AG08396 (cell line): ENCODE results near the gene HMCN2.

ENCODE experiments used
- DNase-seq: peaks from one replicate; pipeline ENCODE4 v3.0.0; 2012; ENCODE audit warnings: low spot score, mixed read lengths

HMCN2 gene

DNA sequence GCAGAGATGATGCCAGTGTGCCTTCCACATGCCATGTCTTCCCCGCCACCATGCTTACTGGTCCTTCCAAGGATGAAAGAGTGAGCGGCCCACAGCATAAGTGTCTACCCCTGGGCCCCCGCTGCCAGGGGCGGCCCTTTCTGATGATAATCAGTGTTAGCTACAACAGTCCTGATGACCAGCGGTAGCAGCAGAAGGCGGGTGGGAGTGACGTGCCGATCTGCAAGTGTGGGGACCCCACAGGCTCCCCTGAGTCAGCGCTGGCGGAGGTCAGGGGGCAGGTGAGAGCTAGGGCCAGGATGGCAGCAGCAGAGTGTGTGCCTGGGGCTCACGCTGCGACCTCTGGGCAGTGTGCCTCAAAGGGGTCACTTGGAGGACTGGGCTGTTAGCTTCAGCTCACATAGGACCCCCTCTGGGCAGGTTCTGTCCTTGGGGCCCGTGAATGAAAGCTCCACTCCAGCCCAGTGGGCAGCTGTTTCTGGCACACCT is 80.4 kb downstream of the HMCN2 start:
- no peak for DNase-seq

DNA sequence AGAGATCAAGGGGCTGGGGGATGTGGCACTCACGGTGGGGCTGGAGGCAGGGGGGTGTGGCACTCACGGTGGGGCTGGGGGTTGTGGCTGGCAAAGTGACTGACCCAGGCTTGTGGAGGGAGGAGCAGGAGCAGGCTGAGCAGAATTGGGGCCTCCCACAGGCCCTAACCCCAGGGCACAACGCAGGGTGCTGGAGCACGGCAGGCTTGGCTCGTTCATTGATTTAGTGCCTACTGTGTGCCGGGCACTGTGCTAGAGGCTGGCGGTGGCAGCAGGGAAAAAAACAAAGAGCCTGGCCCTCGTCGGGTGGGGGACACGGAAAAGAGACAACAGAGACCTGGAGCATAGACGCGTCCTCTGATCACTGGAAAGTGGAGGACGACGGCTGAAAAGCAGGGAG is 80.9 kb downstream of the HMCN2 start:
- DNase-seq, result no peak

DNA sequence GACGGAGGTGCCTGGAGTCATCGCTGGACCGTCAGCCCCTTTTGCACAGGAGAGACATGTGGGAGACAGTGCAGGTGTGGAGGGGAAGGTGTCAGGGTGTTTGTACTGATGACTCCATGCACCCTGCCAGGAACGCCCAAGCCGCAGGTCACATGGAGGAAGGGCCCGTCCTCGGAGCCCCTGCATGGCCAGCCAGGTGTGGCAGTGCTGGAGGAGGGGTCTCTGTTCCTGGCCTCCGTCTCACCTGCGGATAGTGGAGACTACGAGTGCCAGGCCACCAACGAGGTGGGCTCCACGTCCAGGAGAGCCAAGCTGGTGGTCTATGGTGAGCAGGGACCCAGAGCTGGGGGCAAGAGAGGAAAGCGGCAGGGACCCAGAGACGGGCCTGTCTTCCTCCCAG is 81.5 kb downstream of the HMCN2 start:
- no peak for DNase-seq

DNA sequence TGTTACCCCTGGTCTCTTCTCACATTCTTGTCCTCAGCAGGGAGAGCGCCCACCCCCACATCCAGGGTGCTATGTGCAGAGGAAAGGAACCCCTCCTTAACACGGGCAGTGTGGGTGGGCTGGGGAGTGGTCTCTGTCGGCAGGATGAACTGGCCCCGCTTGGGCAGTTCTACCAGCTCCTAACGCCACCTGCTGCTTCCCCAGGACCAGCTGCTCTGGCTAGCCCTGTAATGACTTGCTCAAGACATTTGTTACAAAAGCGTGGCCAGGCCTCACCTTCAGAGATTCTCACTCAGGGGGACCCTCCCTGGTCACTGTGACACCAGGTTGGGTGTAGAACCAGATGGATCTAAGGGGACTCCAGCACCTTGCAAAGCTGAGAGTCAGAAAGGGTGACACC is 82.4 kb downstream of the HMCN2 start:
- no peak for DNase-seq

DNA sequence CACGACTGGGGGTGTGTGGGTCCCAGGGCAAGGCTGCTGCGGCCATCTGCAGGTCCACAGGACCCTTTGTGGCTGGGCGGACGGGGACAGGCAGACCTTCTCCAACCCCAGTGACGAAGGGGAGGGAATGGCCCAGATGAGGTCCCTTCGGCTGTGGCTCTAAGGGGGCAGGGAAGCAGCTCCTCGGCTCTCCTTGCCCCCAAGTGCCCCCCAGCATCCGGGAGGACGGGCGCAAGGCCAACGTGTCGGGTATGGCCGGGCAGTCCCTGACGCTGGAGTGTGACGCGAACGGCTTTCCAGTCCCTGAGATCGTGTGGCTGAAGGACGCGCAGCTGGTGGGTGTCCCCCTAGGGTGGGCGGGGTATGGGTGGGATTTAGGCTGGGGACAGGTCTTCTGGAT is 82.8 kb downstream of the HMCN2 start:
- no peak for DNase-seq

DNA sequence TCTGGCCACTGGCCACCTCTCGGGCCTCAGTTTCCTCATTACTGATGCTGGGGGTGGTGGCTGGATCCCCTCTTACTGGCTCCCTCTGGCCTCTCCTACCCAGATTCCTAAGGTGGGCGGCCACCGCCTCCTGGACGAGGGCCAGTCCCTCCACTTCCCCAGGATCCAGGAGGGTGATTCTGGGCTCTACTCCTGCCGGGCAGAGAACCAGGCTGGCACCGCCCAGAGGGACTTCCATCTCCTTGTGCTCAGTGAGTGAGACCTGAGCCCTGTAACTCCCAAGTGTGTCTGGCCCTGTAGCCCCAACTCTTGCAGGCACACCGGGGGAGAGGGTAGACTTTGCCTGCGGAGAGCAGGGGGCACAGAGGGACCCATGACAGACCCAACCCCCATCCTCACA is 83.3 kb downstream of the HMCN2 start:
- no peak for DNase-seq

DNA sequence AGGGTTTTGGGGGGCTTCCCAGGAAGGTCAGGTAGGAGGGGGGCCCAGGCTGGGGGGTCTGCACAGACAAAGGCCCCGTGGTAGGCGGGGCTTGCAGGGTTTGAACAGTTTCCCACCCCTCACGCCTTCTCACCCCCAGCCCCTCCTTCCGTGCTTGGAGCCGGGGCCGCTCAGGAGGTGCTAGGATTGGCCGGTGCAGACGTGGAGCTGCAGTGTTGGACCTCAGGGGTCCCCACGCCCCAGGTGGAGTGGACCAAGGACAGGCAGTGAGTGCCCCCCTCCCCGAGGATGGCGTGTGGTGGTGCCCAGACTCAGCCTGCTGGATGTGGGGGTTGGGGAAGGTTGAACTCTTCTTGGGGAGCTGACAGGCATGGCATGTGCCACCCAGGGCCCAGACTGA is 83.8 kb downstream of the HMCN2 start:
- DNase-seq, result no peak

DNA sequence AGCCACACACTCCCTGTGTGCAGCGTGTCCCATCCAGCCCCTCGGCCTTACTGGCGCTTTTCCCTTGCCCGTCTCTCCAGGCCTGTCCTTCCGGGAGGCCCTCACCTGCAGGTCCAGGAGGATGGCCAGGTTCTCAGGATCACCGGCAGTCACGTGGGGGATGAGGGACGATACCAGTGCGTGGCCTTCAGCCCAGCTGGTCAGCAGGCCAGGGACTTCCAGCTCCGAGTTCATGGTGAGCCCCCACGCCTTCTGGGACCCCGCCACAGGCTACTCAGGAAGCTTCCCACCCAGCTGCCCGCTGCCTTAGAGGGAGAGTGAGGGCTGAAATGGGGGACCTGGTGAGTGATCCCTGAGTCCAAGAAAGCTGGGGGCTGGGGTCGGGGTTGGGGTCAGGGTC is 85.8 kb downstream of the HMCN2 start:
- DNase-seq, result no peak

DNA sequence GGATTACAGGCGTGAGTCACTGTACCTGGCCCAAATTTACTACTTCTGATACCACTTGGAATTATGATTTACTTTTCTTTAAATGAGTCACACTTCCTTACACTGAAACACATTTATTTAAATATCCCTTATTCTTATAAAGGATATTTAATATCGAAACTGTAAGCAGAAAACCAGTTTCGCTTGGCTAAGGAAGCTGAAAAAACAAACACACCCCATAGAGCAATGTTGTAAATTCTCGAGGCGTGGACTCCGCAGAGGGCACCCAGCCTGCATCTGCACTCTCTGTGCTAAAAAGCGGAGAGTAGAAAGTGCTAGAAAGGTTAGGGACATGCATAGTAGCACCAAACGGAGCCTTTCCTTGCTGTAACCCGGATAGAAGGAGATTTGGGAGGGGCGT is 86.5 kb downstream of the HMCN2 start:
- no peak for DNase-seq

DNA sequence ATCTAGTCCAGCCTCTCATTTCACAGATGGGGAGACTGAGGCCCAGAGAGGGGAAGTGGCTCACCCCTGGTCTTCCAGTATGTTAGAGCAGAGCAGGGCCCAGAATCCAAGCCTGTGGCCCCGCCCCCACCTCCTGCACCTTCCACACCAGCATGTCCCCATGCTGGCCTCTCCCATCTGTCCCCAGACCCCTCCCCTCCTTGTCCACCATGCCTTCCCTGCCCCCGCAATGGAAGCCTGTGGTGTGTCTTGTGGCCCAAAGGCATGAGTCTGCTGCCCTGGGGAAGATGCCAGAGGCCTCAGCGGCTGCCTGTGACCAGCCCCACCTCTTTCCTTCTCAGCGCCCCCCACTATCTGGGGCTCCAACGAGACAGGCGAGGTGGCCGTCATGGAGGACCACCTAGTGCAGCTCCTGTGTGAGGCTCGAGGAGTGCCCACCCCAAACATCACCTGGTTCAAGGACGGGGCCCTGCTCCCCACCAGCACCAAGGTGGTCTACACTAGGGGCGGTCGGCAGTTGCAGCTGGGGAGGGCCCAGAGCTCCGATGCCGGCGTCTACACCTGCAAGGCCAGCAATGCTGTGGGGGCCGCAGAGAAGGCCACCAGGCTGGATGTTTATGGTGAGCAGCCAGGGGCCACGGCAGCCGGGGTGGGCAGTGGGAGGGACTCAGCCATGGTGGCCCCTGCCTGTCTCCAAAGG is 87.2 kb downstream of the HMCN2 start:
- no peak for DNase-seq

DNA sequence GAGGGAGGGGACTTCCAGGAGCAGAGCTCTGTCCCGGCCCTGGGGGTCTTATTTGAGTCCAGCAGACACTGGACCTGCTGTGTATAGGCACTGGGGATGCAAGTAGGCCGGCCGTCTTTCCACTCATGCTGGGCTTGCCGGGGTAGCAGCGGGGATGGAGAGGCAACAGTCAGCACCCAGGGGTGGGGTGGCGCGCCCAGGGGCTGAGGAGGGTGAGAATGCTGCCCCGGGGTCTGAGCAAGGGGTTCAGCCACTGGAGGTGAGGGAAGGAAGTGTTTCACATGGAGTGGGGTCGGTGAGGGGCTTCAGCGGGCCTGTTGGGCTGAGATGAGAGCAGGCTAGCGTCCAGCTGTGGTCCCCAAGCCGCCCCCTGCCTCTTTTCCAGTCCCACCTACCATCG is 88.8 kb downstream of the HMCN2 start:
- DNase-seq, result no peak

DNA sequence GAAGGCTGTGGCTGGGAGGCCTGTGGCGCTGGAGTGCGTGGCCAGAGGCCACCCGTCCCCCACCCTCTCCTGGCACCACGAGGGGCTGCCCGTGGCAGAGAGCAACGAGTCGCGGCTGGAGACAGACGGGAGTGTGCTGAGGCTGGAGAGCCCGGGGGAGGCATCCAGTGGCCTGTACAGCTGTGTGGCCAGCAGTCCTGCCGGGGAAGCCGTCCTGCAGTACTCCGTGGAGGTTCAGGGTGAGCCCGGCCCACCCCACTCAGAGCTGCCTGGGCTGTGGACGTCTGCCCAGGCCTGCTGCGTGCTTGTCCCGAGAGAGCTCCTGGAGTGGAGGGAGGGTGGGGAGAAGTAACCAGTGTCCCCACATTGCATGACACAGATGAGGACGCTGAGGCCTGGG is 89.2 kb downstream of the HMCN2 start:
- DNase-seq, result no peak

DNA sequence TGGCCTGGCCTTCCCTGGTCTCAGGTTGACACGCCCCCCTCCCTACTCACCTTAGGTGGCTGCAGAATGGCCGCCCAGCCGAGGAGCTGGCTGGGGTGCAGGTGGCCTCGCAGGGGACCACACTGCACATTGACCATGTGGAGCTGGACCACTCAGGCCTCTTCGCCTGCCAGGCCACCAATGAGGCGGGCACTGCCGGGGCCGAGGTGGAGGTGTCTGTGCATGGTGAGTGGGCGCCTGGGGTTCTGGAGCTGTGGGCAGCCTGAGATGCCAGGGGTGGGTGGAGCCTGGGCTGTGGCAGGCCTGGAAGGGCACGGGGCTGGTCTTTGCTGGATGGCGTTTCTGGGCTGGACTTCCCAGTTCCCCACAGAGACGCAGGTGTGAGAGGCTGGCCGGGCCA is 90.5 kb downstream of the HMCN2 start:
- no peak for DNase-seq

DNA sequence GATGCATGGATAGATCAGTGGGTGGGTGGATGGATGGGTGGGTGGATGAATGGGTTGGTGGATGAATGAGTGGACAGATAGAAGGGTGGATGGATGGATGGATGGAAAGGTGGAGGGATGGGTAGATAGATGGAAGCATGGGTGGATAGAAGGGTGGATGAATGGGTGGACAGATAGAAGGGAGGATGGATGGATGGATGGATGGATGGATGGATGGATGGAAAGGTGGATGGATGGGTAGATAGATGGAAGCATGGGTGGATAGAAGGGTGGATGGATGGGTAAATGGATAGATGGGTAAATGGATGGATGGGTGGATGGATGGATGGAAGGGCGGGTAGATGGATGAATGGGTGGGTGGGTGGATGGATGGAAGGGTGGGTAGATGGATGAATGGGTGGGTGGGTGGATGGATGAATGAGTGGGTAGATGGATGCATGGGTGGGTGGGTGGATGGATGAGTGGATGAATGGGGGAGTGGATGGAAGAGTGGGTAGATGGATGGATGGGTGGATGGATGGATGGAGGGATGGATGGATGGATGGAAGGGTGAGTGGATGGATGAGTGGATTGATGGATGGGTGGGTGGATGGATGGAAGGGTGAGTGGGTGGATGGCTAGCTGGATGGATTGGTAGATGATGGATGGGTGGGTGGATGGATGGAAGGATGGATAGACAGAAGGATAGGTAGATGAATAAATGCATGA is 91.5 kb downstream of the HMCN2 start:
- no peak for DNase-seq

DNA sequence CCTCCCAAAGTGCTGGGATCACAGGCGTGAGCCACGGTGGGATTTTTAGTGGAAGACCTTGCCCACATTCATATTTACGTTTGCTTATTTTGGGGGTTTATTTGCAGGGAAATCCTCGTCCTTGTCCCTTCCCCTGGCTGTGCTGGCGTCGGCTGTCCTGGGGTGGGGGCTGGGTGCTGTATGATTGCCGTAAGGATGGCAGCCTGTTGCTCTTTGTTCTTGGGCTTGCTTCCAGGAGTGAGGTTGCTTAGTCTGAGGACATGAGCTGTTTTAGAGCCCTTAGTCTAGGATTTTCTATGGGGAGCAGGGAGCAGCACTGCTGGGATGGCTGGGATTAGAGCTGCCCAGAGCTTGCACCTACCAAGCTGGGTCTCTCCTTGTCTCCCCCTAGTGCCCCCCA is 93.4 kb downstream of the HMCN2 start:
- no peak for DNase-seq

DNA sequence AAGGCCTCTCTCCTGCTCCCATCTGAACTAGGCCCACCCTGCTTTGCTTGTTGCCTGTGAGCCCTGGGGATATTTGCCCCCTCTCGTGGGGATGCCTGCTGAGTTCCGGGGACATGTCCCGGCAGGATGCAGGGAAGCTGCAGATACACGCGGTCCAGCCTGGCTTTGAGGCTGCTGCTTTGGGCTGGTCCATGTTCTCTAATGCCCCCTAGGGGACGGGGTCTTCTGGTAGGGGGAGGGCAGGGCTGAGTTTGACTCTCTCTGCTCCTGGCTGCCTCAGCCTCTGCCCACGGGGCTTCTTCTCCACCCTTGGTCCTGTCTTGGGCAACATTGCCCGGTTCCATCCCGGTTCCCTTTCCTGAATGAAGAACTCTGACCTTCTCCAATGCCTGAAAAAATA is 94.3 kb downstream of the HMCN2 start:
- no peak for DNase-seq

DNA sequence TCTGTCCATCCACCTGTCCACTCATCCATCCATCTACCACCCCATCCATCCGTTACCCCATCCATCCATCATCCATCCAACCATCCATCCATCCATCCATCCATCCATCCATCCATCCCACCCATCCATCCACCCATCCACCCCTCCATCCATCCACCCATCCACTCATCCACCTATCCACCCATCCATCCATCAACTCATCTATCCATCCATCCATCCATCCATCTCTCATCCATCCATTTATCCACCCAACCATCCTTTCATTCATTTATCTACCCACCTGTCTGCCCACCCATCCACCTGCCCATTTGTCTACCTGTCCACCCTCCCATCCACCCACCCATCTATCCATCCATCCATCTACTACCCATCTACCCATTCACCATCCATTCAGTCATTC is 95.1 kb downstream of the HMCN2 start:
- DNase-seq, result no peak

DNA sequence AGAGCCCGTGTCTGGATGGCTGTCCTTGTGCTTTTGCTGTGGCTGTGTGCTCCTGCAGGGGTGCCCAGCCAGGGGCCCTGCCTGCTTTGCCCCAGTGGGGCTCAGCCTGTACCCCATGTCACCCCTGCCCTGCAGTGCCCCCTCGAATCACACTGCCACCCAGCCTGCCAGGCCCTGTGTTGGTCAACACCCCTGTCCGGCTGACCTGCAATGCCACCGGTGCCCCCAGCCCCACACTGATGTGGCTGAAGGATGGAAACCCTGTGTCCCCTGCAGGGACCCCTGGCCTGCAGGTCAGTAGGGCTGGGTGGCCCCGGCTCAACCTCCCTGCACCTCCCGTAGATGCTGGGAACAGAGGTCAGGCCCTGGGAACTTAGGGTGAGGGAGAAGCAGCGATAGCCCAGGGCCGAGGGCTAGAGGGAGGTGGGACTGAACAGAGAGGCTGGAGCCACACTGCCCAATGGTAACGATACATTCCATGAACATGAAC is 96.4 kb downstream of the HMCN2 start:
- DNase-seq, result no peak

DNA sequence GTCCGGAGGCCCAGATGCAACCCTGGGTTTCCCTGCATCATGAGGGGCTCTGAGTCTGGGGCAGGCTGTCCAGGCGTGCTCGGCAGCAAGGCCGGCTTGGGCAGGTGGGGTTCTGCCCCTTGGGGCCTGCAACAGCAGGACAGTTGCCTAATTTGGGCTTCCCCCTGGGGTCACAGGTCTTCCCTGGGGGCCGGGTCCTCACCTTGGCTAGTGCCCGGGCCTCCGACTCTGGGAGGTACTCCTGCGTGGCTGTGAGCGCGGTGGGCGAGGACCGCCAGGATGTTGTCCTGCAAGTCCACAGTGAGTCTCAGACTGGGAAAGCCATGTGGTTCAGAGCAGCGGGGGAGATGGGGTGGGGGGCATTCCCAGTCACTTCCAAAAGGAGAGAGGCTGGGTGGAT is 97.1 kb downstream of the HMCN2 start:
- DNase-seq, result no peak

DNA sequence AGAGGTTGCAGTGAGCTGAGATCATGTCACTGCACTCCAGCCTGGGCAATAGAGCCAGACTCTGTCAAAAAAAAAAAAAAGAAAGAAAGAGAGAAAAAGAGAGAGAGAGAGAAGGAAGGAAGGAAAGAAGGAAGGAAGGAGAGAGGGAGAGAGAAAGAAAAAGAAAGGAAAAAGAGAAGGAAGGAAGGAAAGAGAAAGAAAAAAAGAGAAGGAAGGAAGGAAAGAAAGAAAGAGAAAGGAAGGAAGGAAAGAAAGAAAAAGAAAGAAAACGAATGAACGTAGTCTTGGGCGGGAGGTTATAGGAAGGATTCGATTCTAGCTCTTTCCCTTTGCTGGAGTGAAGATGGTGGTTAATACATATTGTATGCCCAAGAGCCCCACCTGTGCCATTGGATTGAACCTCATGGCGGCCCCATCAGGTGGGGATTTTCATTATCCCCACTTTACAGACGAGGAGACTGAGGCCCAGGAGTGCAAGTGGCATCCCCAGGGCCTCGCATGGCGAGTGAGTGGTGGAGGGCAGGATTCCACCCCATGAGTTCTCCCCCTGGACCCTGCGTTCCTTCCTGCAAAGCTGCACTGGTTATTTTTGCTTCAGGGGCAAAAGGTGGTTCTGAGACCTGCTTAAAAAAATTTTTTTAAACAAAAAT is 98.3 kb downstream of the HMCN2 start:
- no peak for DNase-seq

DNA sequence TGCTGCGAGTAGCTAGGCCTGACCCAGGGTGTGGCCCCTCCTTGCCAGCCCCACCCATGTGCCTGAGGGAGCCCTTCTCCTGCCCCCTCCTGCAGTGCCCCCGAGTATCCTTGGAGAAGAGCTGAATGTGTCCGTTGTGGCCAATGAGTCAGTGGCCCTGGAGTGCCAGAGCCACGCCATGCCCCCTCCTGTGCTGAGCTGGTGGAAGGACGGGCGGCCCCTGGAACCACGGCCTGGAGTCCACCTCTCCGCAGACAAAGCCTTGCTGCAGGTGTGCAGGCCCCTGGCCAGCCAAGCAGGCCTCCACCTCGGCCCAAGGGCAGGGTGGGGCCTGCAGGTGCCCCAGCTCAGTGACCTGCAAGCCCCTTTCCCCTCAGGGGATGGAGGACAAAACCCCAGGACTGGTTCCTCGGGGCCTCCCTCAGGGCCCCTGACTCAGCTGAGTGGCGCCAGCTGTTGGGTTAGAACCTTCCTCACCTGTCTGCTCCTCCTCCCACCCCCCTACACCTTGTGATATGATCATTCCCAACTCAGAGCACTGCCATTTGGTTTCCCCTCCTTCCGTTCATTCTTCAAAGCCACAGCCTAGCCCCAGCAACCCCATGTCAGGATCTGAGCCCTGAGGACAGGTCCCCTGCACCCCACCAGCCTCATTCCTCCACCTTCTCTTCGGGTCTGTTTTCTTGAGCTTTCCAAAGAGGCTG is 99.2 kb downstream of the HMCN2 start:
- DNase-seq, result no peak

DNA sequence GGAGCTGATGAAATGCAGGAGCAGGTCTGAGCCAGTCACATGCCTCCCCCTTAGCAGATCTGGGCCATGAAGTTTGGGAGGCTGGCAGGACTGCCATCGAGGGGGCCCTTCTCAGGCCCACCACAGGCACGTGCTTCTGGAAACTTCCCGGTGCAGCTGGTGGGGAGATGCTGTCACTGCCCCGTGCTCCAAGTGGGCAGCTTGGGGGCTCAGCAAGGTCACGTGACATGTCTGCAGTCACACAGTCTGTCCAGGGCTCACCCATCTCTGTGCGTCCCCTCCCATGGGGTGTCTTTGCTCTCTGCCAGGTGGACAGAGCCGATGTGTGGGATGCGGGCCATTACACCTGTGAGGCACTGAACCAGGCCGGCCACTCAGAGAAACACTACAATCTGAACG is 99.8 kb downstream of the HMCN2 start:
- DNase-seq, result no peak

DNA sequence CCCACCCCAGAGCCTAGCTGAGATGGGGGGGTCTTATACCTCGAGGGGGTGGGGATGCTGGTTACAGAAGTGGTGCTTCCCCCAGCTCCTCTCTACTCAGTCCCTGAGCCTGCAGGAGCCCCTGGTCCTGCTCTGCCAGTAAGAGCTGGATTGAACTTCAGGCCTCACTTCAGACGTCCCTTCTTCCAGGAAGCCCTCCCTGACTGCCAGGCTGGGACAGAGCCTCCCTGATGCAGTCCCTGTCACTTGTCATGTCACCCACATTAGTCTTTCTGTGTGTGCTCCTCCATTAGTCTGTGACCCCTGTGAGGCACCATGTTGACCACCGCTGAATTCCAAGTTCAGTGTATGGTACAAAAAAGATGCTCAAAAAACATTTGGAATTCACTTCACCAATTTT is 100.5 kb downstream of the HMCN2 start:
- no peak for DNase-seq
